ENCODE data around the gene VPS52.

Gene VPS52

DNA sequence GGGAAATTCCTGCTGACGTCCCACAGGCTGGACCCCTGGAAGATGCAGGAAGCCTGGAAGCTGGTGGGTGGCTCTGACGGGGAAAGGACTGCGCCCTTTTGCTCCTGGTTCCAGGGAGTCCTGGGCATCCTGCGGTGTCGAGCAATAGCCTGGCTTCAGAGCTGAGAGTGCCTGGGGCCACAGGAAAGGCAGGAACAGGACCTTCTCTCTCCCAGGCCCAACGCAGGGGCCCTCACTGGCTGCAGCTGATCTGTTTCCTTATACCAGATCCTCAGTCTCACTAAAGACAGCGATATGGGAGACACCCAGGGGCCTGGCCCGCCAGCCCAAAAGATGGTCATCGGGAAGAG, 6.7 kb upstream of the VPS52 start:
- no peak overlapping the region for H3K4me3 ChIP-seq (ENCODE audit: low read depth, low read length)
- TF ChIP-seq, protein P1, sequence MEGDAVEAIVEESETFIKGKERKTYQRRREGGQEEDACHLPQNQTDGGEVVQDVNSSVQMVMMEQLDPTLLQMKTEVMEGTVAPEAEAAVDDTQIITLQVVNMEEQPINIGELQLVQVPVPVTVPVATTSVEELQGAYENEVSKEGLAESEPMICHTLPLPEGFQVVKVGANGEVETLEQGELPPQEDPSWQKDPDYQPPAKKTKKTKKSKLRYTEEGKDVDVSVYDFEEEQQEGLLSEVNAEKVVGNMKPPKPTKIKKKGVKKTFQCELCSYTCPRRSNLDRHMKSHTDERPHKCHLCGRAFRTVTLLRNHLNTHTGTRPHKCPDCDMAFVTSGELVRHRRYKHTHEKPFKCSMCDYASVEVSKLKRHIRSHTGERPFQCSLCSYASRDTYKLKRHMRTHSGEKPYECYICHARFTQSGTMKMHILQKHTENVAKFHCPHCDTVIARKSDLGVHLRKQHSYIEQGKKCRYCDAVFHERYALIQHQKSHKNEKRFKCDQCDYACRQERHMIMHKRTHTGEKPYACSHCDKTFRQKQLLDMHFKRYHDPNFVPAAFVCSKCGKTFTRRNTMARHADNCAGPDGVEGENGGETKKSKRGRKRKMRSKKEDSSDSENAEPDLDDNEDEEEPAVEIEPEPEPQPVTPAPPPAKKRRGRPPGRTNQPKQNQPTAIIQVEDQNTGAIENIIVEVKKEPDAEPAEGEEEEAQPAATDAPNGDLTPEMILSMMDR (IDR thresholded peaks at IDR 0.05; ENCODE audit: borderline replicate concordance, insufficient read depth, low read depth, low read length) = no peak

DNA sequence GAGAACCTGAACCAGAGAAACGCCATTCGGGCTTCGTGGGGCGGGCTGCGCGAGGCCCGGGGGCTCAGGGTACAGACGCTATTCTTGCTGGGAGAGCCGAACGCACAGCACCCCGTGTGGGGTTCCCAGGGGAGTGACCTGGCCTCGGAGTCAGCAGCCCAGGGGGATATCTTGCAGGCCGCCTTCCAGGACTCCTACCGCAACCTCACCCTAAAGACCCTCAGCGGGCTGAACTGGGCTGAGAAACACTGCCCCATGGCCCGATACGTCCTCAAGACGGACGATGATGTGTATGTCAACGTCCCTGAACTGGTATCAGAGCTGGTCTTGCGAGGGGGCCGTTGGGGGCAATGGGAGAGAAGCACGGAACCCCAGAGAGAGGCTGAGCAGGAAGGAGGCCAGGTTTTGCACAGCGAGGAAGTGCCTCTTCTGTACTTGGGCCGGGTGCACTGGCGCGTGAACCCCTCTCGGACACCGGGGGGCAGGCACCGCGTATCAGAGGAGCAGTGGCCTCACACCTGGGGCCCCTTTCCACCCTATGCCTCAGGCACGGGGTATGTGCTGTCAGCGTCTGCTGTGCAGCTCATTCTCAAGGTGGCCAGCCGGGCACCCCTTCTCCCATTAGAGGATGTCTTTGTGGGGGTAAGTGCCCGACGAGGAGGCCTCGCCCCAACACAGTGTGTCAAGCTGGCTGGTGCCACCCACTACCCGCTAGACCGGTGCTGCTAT, 6.2 kb upstream of the VPS52 start:
- TF ChIP-seq, protein P1 (IDR thresholded peaks at IDR 0.05; ENCODE audit: borderline replicate concordance, insufficient read depth, low read depth, low read length) = no peak
- H3K4me3 ChIP-seq (ENCODE audit: low read depth, low read length) = peak overlapping the region; percentile 57

DNA sequence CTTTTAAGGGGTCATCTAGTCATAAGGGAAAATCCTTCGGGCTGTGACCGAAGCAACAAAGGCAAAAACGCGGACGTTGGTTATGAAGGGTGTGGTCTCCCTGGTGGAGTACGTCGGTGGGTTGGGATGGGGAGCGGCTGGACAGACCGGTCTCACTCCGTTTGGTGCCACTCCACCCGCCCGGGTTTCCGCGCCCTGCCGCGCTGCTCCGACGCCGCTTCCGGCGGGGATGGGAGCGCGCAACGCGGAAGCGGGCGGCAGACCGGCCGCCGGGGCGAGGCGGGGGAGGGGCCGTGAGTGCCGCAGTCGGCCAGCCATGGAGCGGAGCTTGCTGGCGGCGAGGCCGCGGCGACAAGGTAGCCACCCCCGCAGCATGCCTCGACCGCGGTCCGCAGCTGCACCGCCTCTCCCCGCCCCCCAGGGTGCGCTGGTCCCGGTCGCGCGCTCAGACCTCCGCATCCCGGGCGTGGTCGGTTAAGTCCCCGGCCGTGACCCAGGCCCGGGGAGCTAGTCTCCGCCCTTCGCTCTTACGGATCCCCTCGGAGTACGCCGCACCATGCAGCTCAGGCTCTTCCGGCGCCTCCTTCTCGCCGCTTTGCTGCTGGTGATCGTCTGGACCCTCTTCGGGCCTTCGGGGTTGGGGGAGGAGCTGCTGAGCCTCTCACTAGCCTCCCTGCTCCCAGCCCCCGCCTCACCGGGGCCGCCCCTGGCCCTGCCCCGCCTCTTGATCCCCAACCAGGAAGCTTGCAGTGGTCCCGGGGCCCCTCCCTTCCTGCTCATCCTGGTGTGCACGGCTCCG, 5.4 kb upstream of the VPS52 start, which contains the start of gene B3GALT4:
Gene B3GALT4 (plus strand): TSS at position 260 of the 799 bp plus-strand sequence. CDS start 297 bp downstream, at position 557.
- peak within 1 kb of the TSS; percentile 57 for H3K4me3 ChIP-seq (ENCODE audit: low read depth, low read length)
- TF ChIP-seq, protein P1 (IDR thresholded peaks at IDR 0.05; ENCODE audit: borderline replicate concordance, insufficient read depth, low read depth, low read length) = peak; percentile 58

DNA sequence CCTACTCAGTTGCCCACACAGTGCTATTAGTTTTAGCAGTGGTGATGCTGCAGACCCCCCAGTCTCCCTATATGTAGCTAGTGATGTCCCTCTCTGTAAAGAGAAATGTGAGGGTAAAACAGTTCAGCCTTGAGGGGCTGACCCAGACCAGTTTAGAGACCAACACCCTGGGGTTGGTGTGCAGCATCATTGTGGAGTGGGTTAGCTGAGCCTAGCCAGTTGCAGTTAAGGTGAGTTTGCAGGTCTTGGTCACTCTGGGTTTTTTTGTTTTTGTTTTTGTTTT, 4.8 kb upstream of the VPS52 start:
- TF ChIP-seq, protein P1 (IDR thresholded peaks at IDR 0.05; ENCODE audit: borderline replicate concordance, insufficient read depth, low read depth, low read length) = no peak
- peak overlapping the region; percentile 57 for H3K4me3 ChIP-seq (ENCODE audit: low read depth, low read length)

DNA sequence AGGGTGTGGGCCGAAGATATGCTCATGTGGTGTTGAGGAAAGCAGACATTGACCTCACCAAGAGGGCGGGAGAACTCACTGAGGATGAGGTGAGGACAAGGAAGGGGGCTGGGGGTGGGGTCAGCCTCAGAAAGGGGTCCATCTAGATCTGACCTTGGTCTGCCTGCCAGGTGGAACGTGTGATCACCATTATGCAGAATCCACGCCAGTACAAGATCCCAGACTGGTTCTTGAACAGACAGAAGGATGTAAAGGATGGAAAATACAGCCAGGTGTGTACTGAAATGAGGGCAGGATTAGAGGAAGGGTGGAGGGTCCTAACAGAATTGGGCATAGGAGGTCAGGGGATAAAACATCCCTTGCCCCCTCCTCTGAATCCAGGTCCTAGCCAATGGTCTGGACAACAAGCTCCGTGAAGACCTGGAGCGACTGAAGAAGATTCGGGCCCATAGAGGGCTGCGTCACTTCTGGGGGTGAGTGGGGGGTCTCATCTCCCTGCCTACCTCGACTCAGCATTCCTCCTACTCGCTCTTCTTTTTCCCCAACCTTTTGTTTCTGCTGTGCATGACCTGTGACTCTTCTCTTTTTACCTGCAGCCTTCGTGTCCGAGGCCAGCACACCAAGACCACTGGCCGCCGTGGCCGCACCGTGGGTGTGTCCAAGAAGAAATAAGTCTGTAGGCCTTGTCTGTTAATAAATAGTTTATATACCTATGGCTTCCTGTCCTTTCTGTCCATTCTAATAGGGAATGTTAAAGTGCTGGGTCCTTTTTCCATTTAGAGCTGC, 4.3 kb upstream of the VPS52 start:
- peak overlapping the region; percentile 57 for H3K4me3 ChIP-seq (ENCODE audit: low read depth, low read length)

DNA sequence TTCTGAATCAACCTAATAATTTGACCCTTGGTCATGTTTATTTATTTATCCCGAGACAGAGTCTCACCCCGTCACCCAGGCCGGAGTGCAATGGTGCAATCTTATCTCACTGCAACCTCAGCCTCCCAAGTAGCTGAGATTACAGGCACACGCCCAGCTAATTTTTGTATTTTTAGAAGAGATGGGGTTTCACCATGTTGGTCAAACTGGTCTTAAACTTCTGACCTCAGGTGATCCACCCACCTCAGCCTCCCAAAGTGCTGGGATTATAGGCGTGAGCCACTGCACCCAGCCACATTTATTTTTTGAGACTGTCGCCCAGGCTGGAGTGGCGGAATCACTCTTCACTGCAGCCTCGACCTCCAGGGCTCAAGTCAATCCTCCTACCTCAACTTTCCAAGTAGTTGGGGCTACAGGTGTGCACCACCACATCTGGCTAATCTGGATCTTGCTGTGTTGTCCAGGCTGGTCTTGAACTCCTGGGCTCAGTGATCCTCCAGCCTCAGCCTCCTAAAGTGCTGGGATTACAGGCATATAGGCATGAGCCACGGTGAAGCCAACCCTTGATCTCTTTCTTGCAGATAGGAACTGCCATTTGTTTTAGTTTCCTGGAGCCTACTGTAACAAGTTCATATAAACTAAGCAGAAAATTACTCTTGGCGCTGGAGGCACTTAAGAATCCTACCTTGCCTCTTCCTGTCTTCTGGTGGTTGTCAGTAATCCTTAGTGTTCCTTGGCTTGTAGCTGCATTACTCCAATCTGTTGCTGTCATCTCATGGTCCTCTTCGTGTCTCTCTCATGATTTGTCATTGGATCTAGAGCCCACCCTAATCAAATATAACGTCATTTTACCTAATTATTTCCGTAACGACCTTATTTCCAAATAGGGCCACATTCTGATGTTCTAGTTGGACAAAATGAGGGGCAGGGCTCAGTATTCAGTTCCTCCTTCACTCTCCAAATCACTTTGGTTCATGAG, 2.5 kb upstream of the VPS52 start:
- TF ChIP-seq, protein P1 (IDR thresholded peaks at IDR 0.05; ENCODE audit: borderline replicate concordance, insufficient read depth, low read depth, low read length) = no peak
- H3K4me3 ChIP-seq (ENCODE audit: low read depth, low read length) = peak overlapping the region; percentile 18

Measured in GM12875 (cell line).